IMR-90 (cell line): ENCODE data around the gene CARD19. TPM values are rescaled to one million over a fixed set of nuclear protein-coding genes. Genes with fewer than 3 reads are reported as not detected.
A peak's percentile ranks its signal among the peaks of the same experiment; 100 is the strongest.

ENCODE experiments used
- ATAC-seq: fragments of 200-7000 bp; cut with Tn5 transposase; 2 replicates; pipeline ENCODE4 v1.9.1; 2020; ENCODE audit warnings: low read depth, mild to moderate bottlenecking, moderate library complexity
- BruUV-seq: library from RNA; stranded (reverse); fragments of 400-500 nt; replicated peaks from 2 replicates; lab custom pipeline; 2021; lab: Mats Ljungman, UMichigan
- CTCF ChIA-PET: fragments of 300-600 bp; formaldehyde crosslinking; extraction: SDS; loops from one replicate; lab custom pipeline; 2021; ENCODE audit warnings: antibody characterized with exemption; lab: Yijun Ruan, JAX
- POLR2A ChIA-PET: fragments of 300-600 bp; sonication (Branson Sonifier 250); formaldehyde crosslinking; loops from one replicate; lab custom pipeline; 2022; ENCODE audit warnings: antibody characterized with exemption; ENCODE audit not compliant: unreplicated experiment; lab: Charles Lee
- DNase-seq: peaks from one replicate; pipeline ENCODE4 v3.0.0; 2013
- H2AFZ ChIP-seq: replicated peaks from 2 replicates; pipeline ENCODE3; 2013; ENCODE audit warnings: low read length, mild to moderate bottlenecking; ENCODE audit not compliant: poor library complexity
- H2AK5ac ChIP-seq: 2 replicates; pipeline ENCODE4 v1.6.1; 2013; ENCODE audit warnings: low read depth, low read length, inconsistent platforms
- H2AK9ac ChIP-seq: replicated peaks from 2 replicates; pipeline ENCODE3; 2013; ENCODE audit warnings: mild to moderate bottlenecking, low read depth, low read length, moderate library complexity; ENCODE audit not compliant: poor library complexity
- H2BK120ac ChIP-seq: 2 replicates; pipeline ENCODE4 v1.6.1; 2013; ENCODE audit warnings: low read depth, low read length, inconsistent platforms
- H2BK15ac ChIP-seq: 3 replicates; pipeline ENCODE4 v1.6.1; 2013; ENCODE audit warnings: low read depth, low read length, inconsistent platforms
- H2BK20ac ChIP-seq: 2 replicates; pipeline ENCODE4 v1.6.1; 2013; ENCODE audit warnings: low read depth, mild to moderate bottlenecking, inconsistent platforms, low read length, moderate library complexity
- H2BK5ac ChIP-seq: 2 replicates; pipeline ENCODE4 v1.6.1; 2013; ENCODE audit warnings: mild to moderate bottlenecking, low read depth, low read length, inconsistent platforms; ENCODE audit not compliant: poor library complexity, severe bottlenecking
- H3K14ac ChIP-seq: replicated peaks from 2 replicates; pipeline ENCODE4 v1.6.1; 2013; ENCODE audit warnings: low read depth, low read length, inconsistent platforms
- H3K18ac ChIP-seq: 2 replicates; pipeline ENCODE4 v1.6.1; 2013; ENCODE audit warnings: low read depth, low read length, control low read depth
- H3K23ac ChIP-seq: 2 replicates; pipeline ENCODE4 v1.6.1; 2013; ENCODE audit warnings: low read depth, low read length, inconsistent platforms
- H3K27ac ChIP-seq: 2 replicates; pipeline ENCODE4 v1.5.1; 2013; ENCODE audit warnings: mild to moderate bottlenecking, control low read depth, low read length; ENCODE audit not compliant: insufficient read depth
- H3K27me3 ChIP-seq: 2 replicates; pipeline ENCODE4 v1.6.1; 2013; ENCODE audit warnings: low read length; ENCODE audit not compliant: control insufficient read depth, insufficient read depth
- H3K36me3 ChIP-seq: 2 replicates; pipeline ENCODE4 v1.6.1; 2013; ENCODE audit warnings: low read length, mixed read lengths; ENCODE audit not compliant: control insufficient read depth, insufficient read depth
- H3K4ac ChIP-seq: 2 replicates; pipeline ENCODE4 v1.6.1; 2013; ENCODE audit warnings: low read depth, low read length, inconsistent platforms
- H3K4me1 ChIP-seq: 2 replicates; pipeline ENCODE4 v1.6.1; 2013; ENCODE audit warnings: low read length, mixed read lengths; ENCODE audit not compliant: control insufficient read depth, insufficient read depth
- H3K4me2 ChIP-seq: 2 replicates; pipeline ENCODE4 v1.6.1; 2013; ENCODE audit warnings: low read depth, mild to moderate bottlenecking, control low read depth, low read length, moderate library complexity
- H3K4me3 ChIP-seq: 2 replicates; pipeline ENCODE4 v1.5.1; 2013; ENCODE audit warnings: low read depth, mild to moderate bottlenecking, control low read depth, low read length, moderate library complexity; ENCODE audit not compliant: insufficient read depth
- H3K56ac ChIP-seq: 2 replicates; pipeline ENCODE4 v1.6.1; 2013; ENCODE audit warnings: low read length, inconsistent platforms; ENCODE audit not compliant: insufficient read depth; ENCODE audit errors: extremely low read depth
- H3K79me1 ChIP-seq, 2 experiments: 2 replicates each; pipeline ENCODE4 v1.6.1; 2013; ENCODE audit warnings: low read length in 2 of 2, inconsistent platforms in 1 of 2, low read depth in 1 of 2
- H3K9ac ChIP-seq: 2 replicates; pipeline ENCODE4 v1.6.1; 2013; ENCODE audit warnings: low read depth, low read length, control low read depth
- H3K9me1 ChIP-seq: 2 replicates; pipeline ENCODE4 v1.6.1; 2013; ENCODE audit warnings: low read length, inconsistent platforms; ENCODE audit not compliant: insufficient read depth
- H3K9me3 ChIP-seq: 2 replicates; pipeline ENCODE4 v1.6.1; 2013; ENCODE audit warnings: low read length; ENCODE audit not compliant: control insufficient read depth, insufficient read depth
- H4K20me1 ChIP-seq: 2 replicates; pipeline ENCODE4 v1.6.1; 2013; ENCODE audit warnings: low read length, inconsistent platforms; ENCODE audit not compliant: insufficient read depth
- H4K5ac ChIP-seq: 2 replicates; pipeline ENCODE4 v1.6.1; 2013; ENCODE audit warnings: mild to moderate bottlenecking, low read depth, low read length, control low read depth
- H4K8ac ChIP-seq, 2 experiments: 2 replicates each; pipeline ENCODE4 v1.6.1; 2013; ENCODE audit warnings: low read depth in 2 of 2, low read length in 2 of 2, control low read depth in 1 of 2, inconsistent platforms in 1 of 2
- H4K91ac ChIP-seq: 2 replicates; pipeline ENCODE4 v1.6.1; 2013; ENCODE audit warnings: low read depth, low read length, inconsistent platforms; ENCODE audit not compliant: insufficient read depth
- BHLHE40 ChIP-seq: fragments of 150-350 bp; IDR thresholded peaks from 2 replicates; pipeline ENCODE4 v1.6.1; 2016; ENCODE audit warnings: mild to moderate bottlenecking, low read depth, low read length
- CEBPB ChIP-seq: IDR thresholded peaks from 2 replicates; pipeline ENCODE4 v1.6.1; 2012; ENCODE audit warnings: low read depth, low read length, improper control_type of control experiment
- CHD1 ChIP-seq: IDR thresholded peaks from 2 replicates; pipeline ENCODE4 v1.6.1; 2012; ENCODE audit warnings: low read depth, low read length, improper control_type of control experiment
- FOS ChIP-seq: fragments of 150-350 bp; IDR thresholded peaks from 2 replicates; pipeline ENCODE4 v1.6.1; 2016; ENCODE audit warnings: low read depth, low read length
- MAFK ChIP-seq: IDR thresholded peaks from 2 replicates; pipeline ENCODE4 v1.6.1; 2012; ENCODE audit warnings: low read depth, low read length, improper control_type of control experiment
- MAZ ChIP-seq: IDR thresholded peaks from 2 replicates; pipeline ENCODE4 v1.6.1; 2012; ENCODE audit warnings: low read depth, mild to moderate bottlenecking, low read length, improper control_type of control experiment, moderate library complexity, borderline replicate concordance
- MXI1 ChIP-seq: IDR thresholded peaks from 2 replicates; pipeline ENCODE4 v1.6.1; 2012; ENCODE audit warnings: low read depth, mild to moderate bottlenecking, low read length, moderate library complexity, borderline replicate concordance
- NFE2L2 ChIP-seq: fragments of 150-350 bp; IDR thresholded peaks from 2 replicates; pipeline ENCODE4 v1.6.1; 2016; ENCODE audit warnings: low read depth, mild to moderate bottlenecking, low read length
- RAD21 ChIP-seq: IDR thresholded peaks from 2 replicates; pipeline ENCODE4 v1.6.1; 2012; ENCODE audit warnings: low read length, improper control_type of control experiment
- RCOR1 ChIP-seq: IDR thresholded peaks from 2 replicates; pipeline ENCODE4 v1.6.1; 2012; ENCODE audit warnings: mild to moderate bottlenecking, low read length, improper control_type of control experiment; ENCODE audit not compliant: insufficient replicate concordance
- SMC3 ChIP-seq: fragments of 150-350 bp; IDR thresholded peaks from 2 replicates; pipeline ENCODE4 v1.6.1; 2016; ENCODE audit warnings: low read depth, mild to moderate bottlenecking, antibody characterized with exemption, low read length, moderate library complexity
- WGBS, 2 experiments: methylation state at CpG; one replicate each; pipeline versions ENCODE4 v1.1.5 to v1.1.7; 2013; ENCODE audit warnings: missing lambda C conversion rate in 2 of 2; ENCODE audit not compliant: insufficient read length in 1 of 2; ENCODE audit errors: extremely low coverage in 2 of 2; 5-methylcytosine and 5-hydroxymethylcytosine counted together
- dilution Hi-C: fragments of 300-500 bp; cut with HindIII; formaldehyde crosslinking; loops from one replicate; pipeline ENCODE4 v1.14.3; 2018; ENCODE audit warnings: low sequenced_read_pairs; ENCODE audit not compliant: unreplicated experiment
- in situ Hi-C: fragments of 300-500 bp; cut with MboI; formaldehyde crosslinking; loops from 3 replicates; pipeline ENCODE4 v1.14.3; 2019; ENCODE audit warnings: low sequenced_read_pairs, inconsistent platforms, mixed read lengths
- intact Hi-C: fragments of 100-400 bp; cut with micrococcal nuclease; formaldehyde crosslinking; loops from 2 replicates; pipeline ENCODE4 v1.10.0; 2022
- polyA plus RNA-seq, 3 experiments: library from polyadenylated mRNA; depleted of rRNA; stranded (reverse); fragments of >200 nt; gene quantifications; 2 replicates each; pipeline ENCODE4 v1.2.3, GENCODE V29; 2012; ENCODE audit warnings: low replicate concordance in 1 of 3
- total RNA-seq: library from RNA; depleted of rRNA; stranded (reverse); fragments of >200 nt; gene quantifications from 2 replicates; pipeline ENCODE4 v1.2.3, GENCODE V29; 2012
- TF ChIP-seq, protein P1 (sequence below): fragments of 150-350 bp; IDR thresholded peaks from 2 replicates; pipeline ENCODE4 v1.6.1; 2016; ENCODE audit warnings: low read depth, mild to moderate bottlenecking, low read length, moderate library complexity, borderline replicate concordance
- TF ChIP-seq, protein P2 (sequence below): fragments of 150-350 bp; IDR thresholded peaks from 2 replicates; pipeline ENCODE4 v1.6.1; 2017; ENCODE audit warnings: mild to moderate bottlenecking, antibody characterized with exemption, low read length, low read depth

Gene CARD19
- total and polyA plus RNA-seq, 2 of the 4 experiments (the other 2 are of a cell fraction): 17.4 to 111 TPM

DNA sequence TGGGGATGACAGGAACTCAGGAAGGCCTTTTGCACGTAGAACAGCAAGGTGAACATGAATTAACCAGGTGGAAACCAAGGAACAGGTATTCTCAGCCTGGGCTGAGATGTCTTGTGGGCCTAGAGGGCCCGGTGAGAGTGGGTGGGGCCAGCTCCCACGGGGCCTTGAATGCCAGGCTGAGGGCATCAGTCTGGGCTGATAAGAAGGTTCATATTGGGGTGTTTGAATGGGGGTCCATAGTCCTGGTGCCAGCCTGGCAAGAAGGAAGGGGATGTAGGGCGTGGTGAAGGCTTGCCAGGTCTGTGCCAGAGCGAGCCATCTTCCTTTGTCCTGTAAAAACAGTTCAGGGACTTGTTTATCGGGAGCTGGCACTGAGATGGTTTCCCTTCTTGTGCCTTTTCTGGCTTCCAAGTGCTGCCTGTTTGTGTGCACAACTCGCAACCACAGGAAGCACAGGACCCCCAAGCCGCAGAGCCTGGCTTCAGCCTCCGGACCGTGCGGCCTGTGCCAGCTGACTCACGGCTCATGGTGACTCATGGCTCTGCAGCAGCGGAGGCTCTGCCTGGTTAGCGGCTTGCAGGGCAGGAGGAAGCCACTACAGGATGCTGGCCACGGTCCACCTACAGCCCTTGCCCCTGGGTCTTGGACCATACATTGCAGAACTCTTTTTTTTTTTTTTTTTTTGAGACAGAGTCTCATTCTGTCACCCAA, 2.4 kb downstream of the CARD19 start:
- Histone ChIP-seq H3K14ac (peak overlapping the region; percentile 87), H3K4me1 (peaks cover 24% of the 10 kb centered on the region), H3K4me2 (peak overlapping the region; percentile 77), H3K9ac (peak overlapping the region; percentile 65; the same call in 1 of the 2 replicates), H3K4me3 (no peak overlapping the region; the same call in 1 of the 2 replicates), H2BK5ac (peak overlapping the region; percentile 95), H2AFZ (peak overlapping the region; percentile 82), H3K23ac (peak overlapping the region; percentile 99), H3K56ac (peak overlapping the region; percentile 87), H2BK120ac (peak overlapping the region; percentile 91), H3K18ac (peak overlapping the region; percentile 82), H2BK20ac (peak overlapping the region; percentile 91), H3K4ac (peak overlapping the region; percentile 96), H3K9me1 (peaks cover 20% of the 10 kb centered on the region), H4K20me1 (peaks cover 21% of the 10 kb centered on the region), H2AK5ac (peak overlapping the region; percentile 96), H3K27ac (peak overlapping the region; percentile 98), H3K36me3 (no peaks in the 10 kb centered on the region), H4K91ac (peak overlapping the region; percentile 94), H2AK9ac (peak overlapping the region; percentile 96), H2BK15ac (peak overlapping the region; percentile 90; the same call in 2 of the 3 replicates), H3K9me3 (no peaks in the 10 kb centered on the region), H4K5ac (peak overlapping the region; percentile 38), H4K8ac (peak overlapping the region; percentile 84 to 86), H3K79me1 (peaks cover 27 to 39% of the 10 kb centered on the region in 2 experiments), H3K27me3 (no peaks in the 10 kb centered on the region)
- in situ Hi-C loops (no loop called here), dilution Hi-C loops (no loop called here), intact Hi-C loops (loop anchor here (10.0 kb wide), 1 partner anchor 356 kb away; the partner anchor contains the start of genes FAM120A and FAM120AOS)
- CTCF ChIA-PET: interaction anchor here (0.6 to 1.4 kb wide), 3 partner anchors 10 to 242 kb away, joined by 3 to 9 read pairs (median 4); no protein-coding TSS in a partner anchor
- no TSS peak for BruUV-seq
- ATAC-seq (peak; percentile 44), DNase-seq (peak; percentile 98)
- TF ChIP-seq, protein P1, sequence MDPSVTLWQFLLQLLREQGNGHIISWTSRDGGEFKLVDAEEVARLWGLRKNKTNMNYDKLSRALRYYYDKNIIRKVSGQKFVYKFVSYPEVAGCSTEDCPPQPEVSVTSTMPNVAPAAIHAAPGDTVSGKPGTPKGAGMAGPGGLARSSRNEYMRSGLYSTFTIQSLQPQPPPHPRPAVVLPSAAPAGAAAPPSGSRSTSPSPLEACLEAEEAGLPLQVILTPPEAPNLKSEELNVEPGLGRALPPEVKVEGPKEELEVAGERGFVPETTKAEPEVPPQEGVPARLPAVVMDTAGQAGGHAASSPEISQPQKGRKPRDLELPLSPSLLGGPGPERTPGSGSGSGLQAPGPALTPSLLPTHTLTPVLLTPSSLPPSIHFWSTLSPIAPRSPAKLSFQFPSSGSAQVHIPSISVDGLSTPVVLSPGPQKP: no peak
- TF ChIP-seq MAFK: no peak; the same call in 1 of the 2 replicates
- TF ChIP-seq MAZ: peak; percentile 28; the same call in 1 of the 2 replicates
- TF ChIP-seq CHD1: no peak
- TF ChIP-seq BHLHE40: peak; percentile 94
- peak; percentile 98 for TF ChIP-seq FOS
- 0 out of 2 replicates have a peak, but pooled peaks have one; percentile 4 for TF ChIP-seq RAD21
- TF ChIP-seq NFE2L2: peak; percentile 38; the same call in 1 of the 2 replicates
- TF ChIP-seq MXI1: no peak
- TF ChIP-seq, protein P2, sequence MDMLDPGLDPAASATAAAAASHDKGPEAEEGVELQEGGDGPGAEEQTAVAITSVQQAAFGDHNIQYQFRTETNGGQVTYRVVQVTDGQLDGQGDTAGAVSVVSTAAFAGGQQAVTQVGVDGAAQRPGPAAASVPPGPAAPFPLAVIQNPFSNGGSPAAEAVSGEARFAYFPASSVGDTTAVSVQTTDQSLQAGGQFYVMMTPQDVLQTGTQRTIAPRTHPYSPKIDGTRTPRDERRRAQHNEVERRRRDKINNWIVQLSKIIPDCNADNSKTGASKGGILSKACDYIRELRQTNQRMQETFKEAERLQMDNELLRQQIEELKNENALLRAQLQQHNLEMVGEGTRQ: no peak; the same call in 1 of the 2 replicates
- no peak for TF ChIP-seq RCOR1
- no peak for TF ChIP-seq SMC3
- TF ChIP-seq CEBPB: 0 out of 2 replicates have a peak, but pooled peaks have one; percentile 12
- 22% methylated on average over 7 of the region's 15 CpGs; no CpG with 5 or more reads in 1 of the 2 experiments for WGBS, 2 experiments
- POLR2A ChIA-PET: interaction anchor here (0.5 kb wide), 1 partner anchor 109 kb away, joined by 9 read pairs; no protein-coding TSS in a partner anchor
